ENCODE data around the gene UBE2Q2. TPM values are rescaled to one million over a fixed set of nuclear protein-coding genes. Genes with fewer than 3 reads are reported as not detected.
"Not testable (repeated sequence)": the region's sequence is repeated elsewhere in the genome, so short reads cannot be mapped to it uniquely, and the experiment has no call there.

UBE2Q2 gene
- 10 to 100 TPM; 16.1 to 20.7 TPM for total RNA-seq

GRCh38 chr15:75842722-75843677, at the start of gene UBE2Q2:
UBE2Q2 (plus strand) TSS chr15:75843447; CDS start chr15:75843667, 220 bp downstream.
- H3K27ac Mint-ChIP-seq, result peak within 1 kb of the TSS; percentile 48
- DNase-seq, result peak; percentile 79 to 85
- H3K4me3 Mint-ChIP-seq, result peak within 1 kb of the TSS; percentile 88 to 90

GRCh38 chr15:75796321-75796720, 46.9 kb upstream of the UBE2Q2 start:
- no peak overlapping the region for H3K27ac Mint-ChIP-seq
- no peak for ATAC-seq (replicated peaks in 1 of 2)
- no peaks in the 10 kb centered on the region for H3K4me1 Mint-ChIP-seq (ENCODE audit: low read depth)
- H3K4me3 Mint-ChIP-seq, result no peak overlapping the region
- peaks cover 37% of the 10 kb centered on the region for H3K27me3 Mint-ChIP-seq (ENCODE audit: low read depth)
- no peak for DNase-seq
- H3K9me3 Mint-ChIP-seq, result no peaks in the 10 kb centered on the region
- H3K36me3 Mint-ChIP-seq (ENCODE audit: insufficient read depth in 2 of 2), result no peaks in the 10 kb centered on the region

More at GRCh38 chr15:75842722-75843677, at the start of gene UBE2Q2:
- Mint-ChIP-seq H3K9me3 (no peaks in the 10 kb centered on the region), H3K4me1 (ENCODE audit: low read depth) (peaks cover 37% of the 10 kb centered on the region), H3K27me3 (ENCODE audit: low read depth) (peaks cover 10% of the 10 kb centered on the region), H3K36me3 (ENCODE audit: insufficient read depth in 2 of 2) (peaks cover 5 to 8% of the 10 kb centered on the region in 2 donors)
- peak; percentile 75 to 82 for ATAC-seq (replicated peaks in 1 of 2)

- not testable (repeated sequence) for H3K4me3 Mint-ChIP-seq; ATAC-seq (replicated peaks in 1 of 2); H3K4me1 Mint-ChIP-seq (ENCODE audit: low read depth); H3K27ac Mint-ChIP-seq; H3K36me3 Mint-ChIP-seq (ENCODE audit: insufficient read depth in 2 of 2); H3K9me3 Mint-ChIP-seq; DNase-seq
- peaks cover 45% of the 10 kb centered on the region for H3K27me3 Mint-ChIP-seq (ENCODE audit: low read depth)
These were observed 46.1 kb upstream of the UBE2Q2 start for GRCh38 chr15:75797146-75797545.

GRCh38 chr15:75799190-75799589, 44.1 kb upstream of the UBE2Q2 start:
- Mint-ChIP-seq H3K9me3 (no peaks in the 10 kb centered on the region), H3K4me1 (ENCODE audit: low read depth) (no peaks in the 10 kb centered on the region), H3K27ac (no peak overlapping the region), H3K4me3 (no peak overlapping the region), H3K27me3 (ENCODE audit: low read depth) (peaks cover 46% of the 10 kb centered on the region), H3K36me3 (ENCODE audit: insufficient read depth in 2 of 2) (no peaks in the 10 kb centered on the region)
- no peak for DNase-seq
- no peak for ATAC-seq (replicated peaks in 1 of 2)

GRCh38 chr15:75800409-75800808, 42.8 kb upstream of the UBE2Q2 start:
- H3K4me3 Mint-ChIP-seq; H3K27ac Mint-ChIP-seq; H3K36me3 Mint-ChIP-seq (ENCODE audit: insufficient read depth in 2 of 2); H3K9me3 Mint-ChIP-seq; H3K4me1 Mint-ChIP-seq (ENCODE audit: low read depth); ATAC-seq (replicated peaks in 1 of 2); DNase-seq: not testable (repeated sequence)
- H3K27me3 Mint-ChIP-seq (ENCODE audit: low read depth), result peaks cover 46% of the 10 kb centered on the region

GRCh38 chr15:75801859-75802593, 41.2 kb upstream of the UBE2Q2 start:
- Mint-ChIP-seq H3K9me3 (no peaks in the 10 kb centered on the region), H3K27ac (no peak overlapping the region), H3K36me3 (ENCODE audit: insufficient read depth in 2 of 2) (no peaks in the 10 kb centered on the region), H3K4me3 (peak overlapping the region; percentile 62 to 63), H3K27me3 (ENCODE audit: low read depth) (peaks cover 48% of the 10 kb centered on the region), H3K4me1 (ENCODE audit: low read depth) (no peaks in the 10 kb centered on the region)
- peak; percentile 85 to 88 for DNase-seq
- peak; percentile 99 to 100 for ATAC-seq (replicated peaks in 1 of 2)

GRCh38 chr15:75807486-75807885, 35.8 kb upstream of the UBE2Q2 start:
- not testable (repeated sequence) for ATAC-seq (replicated peaks in 1 of 2); H3K27me3 Mint-ChIP-seq (ENCODE audit: low read depth); H3K27ac Mint-ChIP-seq; DNase-seq; H3K4me1 Mint-ChIP-seq (ENCODE audit: low read depth); H3K9me3 Mint-ChIP-seq; H3K4me3 Mint-ChIP-seq; H3K36me3 Mint-ChIP-seq (ENCODE audit: insufficient read depth in 2 of 2)

- ATAC-seq (replicated peaks in 1 of 2); H3K4me3 Mint-ChIP-seq; H3K27ac Mint-ChIP-seq; H3K4me1 Mint-ChIP-seq (ENCODE audit: low read depth); H3K9me3 Mint-ChIP-seq; DNase-seq; H3K27me3 Mint-ChIP-seq (ENCODE audit: low read depth); H3K36me3 Mint-ChIP-seq (ENCODE audit: insufficient read depth in 2 of 2): not testable (repeated sequence)
These were observed 35.2 kb upstream of the UBE2Q2 start for GRCh38 chr15:75808009-75808408.

- Mint-ChIP-seq H3K36me3 (ENCODE audit: insufficient read depth in 2 of 2) (no peaks in the 10 kb centered on the region), H3K4me3 (no peak overlapping the region), H3K27ac (no peak overlapping the region), H3K4me1 (ENCODE audit: low read depth) (no peaks in the 10 kb centered on the region), H3K9me3 (no peaks in the 10 kb centered on the region), H3K27me3 (ENCODE audit: low read depth) (peaks cover 6% of the 10 kb centered on the region)
- no peak for DNase-seq
- ATAC-seq (replicated peaks in 1 of 2), result no peak
These were observed 34.7 kb upstream of the UBE2Q2 start for GRCh38 chr15:75808563-75808962.

GRCh38 chr15:75809986-75810750, 33.1 kb upstream of the UBE2Q2 start:
- Mint-ChIP-seq H3K27me3 (ENCODE audit: low read depth) (peaks cover 6% of the 10 kb centered on the region), H3K4me1 (ENCODE audit: low read depth) (no peaks in the 10 kb centered on the region), H3K9me3 (no peaks in the 10 kb centered on the region), H3K36me3 (ENCODE audit: insufficient read depth in 2 of 2) (no peaks in the 10 kb centered on the region), H3K27ac (no peak overlapping the region), H3K4me3 (no peak overlapping the region)
- ATAC-seq (replicated peaks in 1 of 2) (peak in 1 of 2 donors; percentile 38), DNase-seq (no peak)

- H3K27ac Mint-ChIP-seq, result no peak overlapping the region
- H3K27me3 Mint-ChIP-seq (ENCODE audit: low read depth), result peaks cover 8% of the 10 kb centered on the region
- no peak overlapping the region for H3K4me3 Mint-ChIP-seq
- H3K9me3 Mint-ChIP-seq, result no peaks in the 10 kb centered on the region
- H3K4me1 Mint-ChIP-seq (ENCODE audit: low read depth), result no peaks in the 10 kb centered on the region
- H3K36me3 Mint-ChIP-seq (ENCODE audit: insufficient read depth in 2 of 2), result no peaks in the 10 kb centered on the region
- ATAC-seq (replicated peaks in 1 of 2) (no peak), DNase-seq (no peak)
These were observed 32.3 kb upstream of the UBE2Q2 start for GRCh38 chr15:75810874-75811498.

GRCh38 chr15:75811626-75812025, 31.6 kb upstream of the UBE2Q2 start:
- no peaks in the 10 kb centered on the region for H3K36me3 Mint-ChIP-seq (ENCODE audit: insufficient read depth in 2 of 2)
- H3K4me1 Mint-ChIP-seq (ENCODE audit: low read depth), result peaks cover 5% of the 10 kb centered on the region
- ATAC-seq (replicated peaks in 1 of 2) (no peak), DNase-seq (no peak)
- H3K27ac Mint-ChIP-seq, result no peak overlapping the region
- no peaks in the 10 kb centered on the region for H3K9me3 Mint-ChIP-seq
- H3K4me3 Mint-ChIP-seq, result no peak overlapping the region
- H3K27me3 Mint-ChIP-seq (ENCODE audit: low read depth), result peaks cover 4% of the 10 kb centered on the region

Measured in activated T-cell treated with anti-CD3 and anti-CD28 coated beads, Interleukin-2, amount 50 U/mL, for 72 hours (primary cell).